Esophagus muscularis mucosa (tissue), 4 donors: Measurements from ENCODE around the gene RWDD1. TPM values are rescaled to one million over a fixed set of nuclear protein-coding genes. Genes with fewer than 3 reads are reported as not detected.

ENCODE experiments used
- DNase-seq: peaks from one replicate; pipeline ENCODE4 v3.0.0-alpha.2; 2017; ENCODE audit errors: extremely low spot score
- H3K27ac ChIP-seq, 4 donors: fragments of 200-600 bp; sonication (generic); replicated peaks in 1 of 4; 1 replicate in 3 of 4; 2 replicates in 1 of 4; pipeline ENCODE4 v1.5.1; 2016 to 2019; ENCODE audit warnings: mild to moderate bottlenecking in 1 of 4
- H3K27me3 ChIP-seq, 4 donors: fragments of 200-600 bp; sonication (generic); one replicate each; pipeline versions ENCODE4 v1.5.1 to v1.6.0; 2016 to 2019
- H3K36me3 ChIP-seq, 4 donors: fragments of 200-600 bp; sonication (generic); one replicate each; pipeline ENCODE4 v1.5.1; 2016 to 2019
- H3K4me1 ChIP-seq, 4 donors: fragments of 200-600 bp; sonication (generic); one replicate each; pipeline ENCODE4 v1.5.1; 2016 to 2019
- H3K4me3 ChIP-seq, 4 donors: fragments of 200-600 bp; sonication (generic); 1 replicate in 2 of 4; 2 replicates in 2 of 4; pipeline ENCODE4 v1.5.1; 2016 to 2019; ENCODE audit warnings: mild to moderate bottlenecking in 4 of 4, moderate library complexity in 1 of 4
- H3K9me3 ChIP-seq, 4 donors: fragments of 200-600 bp; sonication (generic); 1 replicate in 3 of 4; 2 replicates in 1 of 4; pipeline ENCODE4 v1.5.1; 2016 to 2019
- EP300 ChIP-seq: sonication (generic); formaldehyde crosslinking; IDR thresholded peaks from one replicate; pipeline ENCODE4 v1.6.1; 2017; ENCODE audit warnings: antibody characterized with exemption
- POLR2A ChIP-seq: fragments of 450-650 bp; IDR thresholded peaks from one replicate; pipeline ENCODE4 v1.6.1; 2017; ENCODE audit warnings: antibody characterized with exemption, moderate library complexity, mild to moderate bottlenecking, low read depth
- POLR2AphosphoS5 ChIP-seq, 2 donors: sonication (generic); formaldehyde crosslinking; IDR thresholded peaks; one replicate each; pipeline ENCODE4 v1.6.1; 2017; ENCODE audit warnings: antibody characterized with exemption in 2 of 2
- WGBS: methylation state at CpG from one replicate; pipeline ENCODE4 v1.1.5; 2018; 5-methylcytosine and 5-hydroxymethylcytosine counted together
- intact Hi-C: fragments of 100-400 bp; cut with DNase I; formaldehyde crosslinking; loops from one replicate; pipeline ENCODE4 v1.15.1; 2023
- total RNA-seq, 4 donors: library from RNA; depleted of rRNA; stranded (reverse); fragments of >200 nt; gene quantifications; one replicate each; pipeline versions ENCODE4 v1.1.0 to v1.2.1, GENCODE V29; 2016
- TF ChIP-seq, protein P1 (sequence below), 3 experiments: fragments of 200-600 bp in 2 of 3; fragments of 450-650 bp in 1 of 3; sonication (generic) in 2 of 3; IDR thresholded peaks; one replicate each; pipeline ENCODE4 v1.5.1; 2017 to 2019; ENCODE audit warnings: antibody characterized with exemption in 3 of 3, mild to moderate bottlenecking in 2 of 3, moderate library complexity in 1 of 3

RWDD1 gene
- total RNA-seq, 4 donors from 2014 or later = 44.1 to 76.4 (median 53.3) TPM

DNA sequence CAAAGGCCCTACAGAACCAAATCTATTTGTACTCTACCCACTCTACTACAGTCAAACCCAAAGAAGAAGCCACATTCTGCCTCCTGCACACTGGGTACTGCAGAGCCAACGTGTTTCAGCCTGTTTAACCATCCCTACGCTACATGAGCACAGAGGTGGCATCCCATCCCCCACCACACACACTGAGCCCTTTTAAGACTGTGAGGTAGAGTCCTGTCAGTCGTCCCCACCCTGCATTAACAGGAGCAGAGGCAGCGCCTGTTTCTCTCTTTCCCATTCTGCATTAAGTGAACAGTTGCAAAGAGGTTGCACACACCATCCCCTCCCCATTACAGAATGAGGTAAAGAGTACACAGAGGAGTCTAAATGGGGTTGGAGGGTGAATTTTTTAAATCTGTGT is 39.8 kb downstream of the RWDD1 start:
- TF ChIP-seq POLR2A (no peak), POLR2AphosphoS5 (IDR thresholded peaks at IDR 0.05) (no peak), EP300 (no peak)
- TF ChIP-seq, protein P1, sequence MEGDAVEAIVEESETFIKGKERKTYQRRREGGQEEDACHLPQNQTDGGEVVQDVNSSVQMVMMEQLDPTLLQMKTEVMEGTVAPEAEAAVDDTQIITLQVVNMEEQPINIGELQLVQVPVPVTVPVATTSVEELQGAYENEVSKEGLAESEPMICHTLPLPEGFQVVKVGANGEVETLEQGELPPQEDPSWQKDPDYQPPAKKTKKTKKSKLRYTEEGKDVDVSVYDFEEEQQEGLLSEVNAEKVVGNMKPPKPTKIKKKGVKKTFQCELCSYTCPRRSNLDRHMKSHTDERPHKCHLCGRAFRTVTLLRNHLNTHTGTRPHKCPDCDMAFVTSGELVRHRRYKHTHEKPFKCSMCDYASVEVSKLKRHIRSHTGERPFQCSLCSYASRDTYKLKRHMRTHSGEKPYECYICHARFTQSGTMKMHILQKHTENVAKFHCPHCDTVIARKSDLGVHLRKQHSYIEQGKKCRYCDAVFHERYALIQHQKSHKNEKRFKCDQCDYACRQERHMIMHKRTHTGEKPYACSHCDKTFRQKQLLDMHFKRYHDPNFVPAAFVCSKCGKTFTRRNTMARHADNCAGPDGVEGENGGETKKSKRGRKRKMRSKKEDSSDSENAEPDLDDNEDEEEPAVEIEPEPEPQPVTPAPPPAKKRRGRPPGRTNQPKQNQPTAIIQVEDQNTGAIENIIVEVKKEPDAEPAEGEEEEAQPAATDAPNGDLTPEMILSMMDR (IDR thresholded peaks at IDR 0.05) = no peak
- Histone ChIP-seq H3K27me3 (no peaks in the 10 kb centered on the region), H3K4me3 (no peak overlapping the region), H3K4me1 (peaks cover 0 to 7% (median 0%) of the 10 kb centered on the region in 4 donors), H3K36me3 (peaks cover 0 to 5% (median 2%) of the 10 kb centered on the region in 4 donors), H3K27ac (no peak overlapping the region), H3K9me3 (no peaks in the 10 kb centered on the region)
- WGBS = 68% methylated on average over 4 of the region's 4 CpGs
- intact Hi-C loops = no loop called here
- no peak for DNase-seq

DNA sequence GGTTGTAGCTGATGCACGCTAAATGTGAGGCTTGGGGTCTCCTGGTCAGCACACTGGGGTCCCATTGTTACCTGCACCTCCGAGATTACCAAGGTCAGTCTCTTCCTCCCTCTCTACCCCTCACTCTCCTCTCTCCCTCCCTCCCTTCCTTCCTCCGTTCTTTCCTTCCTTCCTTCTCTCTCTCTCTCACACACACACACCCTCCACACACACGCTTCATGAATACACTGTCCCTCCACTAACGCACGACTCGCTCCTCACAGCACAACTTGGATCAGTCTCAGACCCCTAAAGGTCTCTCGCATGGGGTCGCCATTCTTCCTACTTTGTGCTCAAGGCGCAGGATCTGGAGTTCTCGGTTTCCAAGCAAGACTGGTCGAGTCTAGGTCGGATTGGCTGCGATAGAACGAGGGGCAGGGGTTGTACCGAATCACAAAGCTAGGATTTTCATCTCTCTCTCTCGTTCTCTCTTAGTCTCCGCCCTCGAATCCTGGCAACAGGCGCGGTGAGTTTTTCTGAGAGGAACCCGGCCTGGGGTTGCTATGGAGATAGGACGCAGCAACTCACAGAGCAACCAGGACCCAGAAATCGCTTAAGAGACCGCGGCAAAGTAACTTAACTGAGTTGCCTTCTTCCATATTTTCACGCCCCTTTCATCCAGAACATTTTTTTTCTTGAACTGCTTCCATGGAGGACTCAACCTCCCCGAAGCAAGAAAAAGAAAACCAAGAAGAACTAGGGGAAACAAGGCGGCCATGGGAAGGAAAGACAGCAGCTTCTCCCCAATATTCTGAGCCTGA is 44.8 kb downstream of the RWDD1 start, which contains the start of gene RSPH4A:
TSS of gene RSPH4A (plus strand) at position 543 of the 800 bp plus-strand sequence. CDS start at position 688, 145 bp downstream.
- intact Hi-C loops = no loop called here
- Histone ChIP-seq H3K27me3 (no peaks in the 10 kb centered on the region), H3K9me3 (no peaks in the 10 kb centered on the region), H3K4me1 (peaks cover 4 to 15% (median 9%) of the 10 kb centered on the region in 4 donors), H3K4me3 (peak within 1 kb of the TSS; percentile 56 to 65 (median 59)), H3K36me3 (no peaks in the 10 kb centered on the region), H3K27ac (peak within 1 kb of the TSS; percentile 25 to 57 (median 36))
- DNase-seq = peak; percentile 97
- WGBS = 0% methylated on average over 29 of the region's 29 CpGs
- peak; percentile 19 to 35 for TF ChIP-seq POLR2AphosphoS5 (IDR thresholded peaks at IDR 0.05)
- no peak for TF ChIP-seq EP300

DNA sequence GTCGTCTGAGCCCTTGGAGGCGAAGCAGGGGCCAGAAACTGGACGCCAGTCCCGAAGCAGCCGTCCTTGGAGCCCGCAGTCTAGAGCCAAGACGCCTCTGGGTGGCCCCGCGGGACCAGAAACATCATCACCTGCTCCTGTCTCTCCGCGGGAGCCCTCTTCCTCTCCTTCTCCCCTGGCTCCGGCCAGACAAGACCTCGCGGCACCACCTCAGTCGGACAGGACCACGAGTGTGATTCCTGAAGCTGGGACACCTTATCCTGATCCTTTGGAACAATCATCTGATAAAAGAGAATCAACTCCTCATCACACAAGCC is 45.4 kb downstream of the RWDD1 start:
- peak overlapping the region in 1 of 4 donors; percentile 34 for H3K27ac ChIP-seq
- H3K9me3 ChIP-seq = no peaks in the 10 kb centered on the region
- no peak for DNase-seq
- WGBS = 3% methylated on average over 7 of the region's 16 CpGs
- peaks cover 4 to 15% (median 9%) of the 10 kb centered on the region in 4 donors for H3K4me1 ChIP-seq
- no peak for TF ChIP-seq POLR2AphosphoS5 (IDR thresholded peaks at IDR 0.05)
- TF ChIP-seq, protein P1 (IDR thresholded peaks at IDR 0.05) = no peak
- no peak for TF ChIP-seq EP300
- no peak for TF ChIP-seq POLR2A
- H3K4me3 ChIP-seq = peak overlapping the region; percentile 56 to 65 (median 59)
- no peaks in the 10 kb centered on the region for H3K27me3 ChIP-seq
- no peaks in the 10 kb centered on the region for H3K36me3 ChIP-seq
- intact Hi-C loops = no loop called here

DNA sequence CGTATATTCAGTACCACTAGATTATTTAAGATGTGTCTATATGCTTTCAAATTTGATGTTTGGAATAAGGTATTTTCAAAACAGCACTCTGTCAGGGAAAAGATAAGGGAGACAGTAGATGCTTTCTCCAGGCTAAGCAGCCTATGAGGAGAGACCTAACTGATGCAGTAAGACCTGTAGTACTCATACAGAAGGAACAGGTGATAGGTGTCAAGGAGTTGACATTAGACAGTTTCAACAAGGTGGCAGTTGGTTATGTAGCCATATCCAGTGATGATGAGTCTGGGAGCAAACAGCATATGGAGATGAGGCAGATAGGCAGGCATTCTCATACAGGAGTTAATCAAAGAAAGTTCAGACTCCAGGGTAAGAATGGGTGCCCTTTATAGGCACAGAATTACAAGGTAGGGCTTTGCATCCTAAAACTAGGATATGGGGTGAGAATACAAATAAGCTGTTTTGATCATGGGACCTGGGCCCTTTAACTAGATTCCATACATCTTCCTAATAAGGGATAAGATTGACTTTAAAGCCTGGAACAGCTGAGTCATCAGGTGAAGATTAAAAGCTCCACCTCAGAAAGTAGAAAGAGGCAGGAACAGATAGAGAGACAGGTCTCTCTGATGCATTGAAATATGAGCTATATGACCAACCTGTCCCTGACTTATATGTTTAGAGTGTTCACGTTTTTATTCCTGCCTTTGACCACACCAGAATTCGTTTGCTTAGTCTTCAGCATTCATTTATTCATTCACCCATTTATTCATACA is 52.9 kb downstream of the RWDD1 start:
- no peaks in the 10 kb centered on the region for H3K36me3 ChIP-seq
- no peak overlapping the region for H3K4me3 ChIP-seq
- no peaks in the 10 kb centered on the region for H3K27me3 ChIP-seq
- intact Hi-C loops = no loop called here
- WGBS = 60% methylated on average over 3 of the region's 3 CpGs
- no peaks in the 10 kb centered on the region for H3K4me1 ChIP-seq
- no peak for DNase-seq
- H3K9me3 ChIP-seq = no peaks in the 10 kb centered on the region
- H3K27ac ChIP-seq = no peak overlapping the region
- TF ChIP-seq POLR2A = no peak
- TF ChIP-seq, protein P1 (IDR thresholded peaks at IDR 0.05) = no peak
- TF ChIP-seq POLR2AphosphoS5 (IDR thresholded peaks at IDR 0.05) = no peak
- TF ChIP-seq EP300 = no peak

DNA sequence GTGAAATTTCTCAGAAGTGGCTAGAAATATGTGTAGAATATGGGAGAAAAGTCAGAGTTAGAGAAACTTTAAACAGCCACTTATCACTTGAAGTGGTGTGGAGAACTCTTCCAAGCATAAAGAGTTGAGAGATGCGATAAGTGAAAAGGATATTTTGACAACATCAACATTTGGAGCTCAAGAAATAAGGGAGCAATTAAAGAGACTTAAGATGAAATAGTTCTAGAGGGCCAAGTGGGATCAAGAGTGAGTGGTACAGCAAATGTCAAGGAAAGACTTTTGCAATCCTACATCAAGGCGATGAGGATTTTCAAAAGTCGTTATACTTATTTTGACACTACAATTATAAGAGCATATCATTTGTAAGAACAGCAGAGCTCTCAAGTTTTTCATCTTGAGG is 54.6 kb downstream of the RWDD1 start:
- TF ChIP-seq POLR2AphosphoS5 (IDR thresholded peaks at IDR 0.05) = no peak
- no peak for TF ChIP-seq POLR2A
- TF ChIP-seq, protein P1 (IDR thresholded peaks at IDR 0.05) = no peak
- no peak for TF ChIP-seq EP300
- no peaks in the 10 kb centered on the region for H3K9me3 ChIP-seq
- DNase-seq = no peak
- WGBS = 93% methylated on average over 3 of the region's 3 CpGs
- H3K27ac ChIP-seq = no peak overlapping the region
- no peaks in the 10 kb centered on the region for H3K27me3 ChIP-seq
- H3K4me3 ChIP-seq = no peak overlapping the region
- intact Hi-C loops = no loop called here
- no peaks in the 10 kb centered on the region for H3K36me3 ChIP-seq
- no peaks in the 10 kb centered on the region for H3K4me1 ChIP-seq
